Peyer's patch (tissue), 4 donors: Measurements from ENCODE around the gene ATP1A1. TPM values are rescaled to one million over a fixed set of nuclear protein-coding genes. Genes with fewer than 3 reads are reported as not detected.

Experiments
- DNase-seq, 3 donors: peaks; one replicate each; pipeline ENCODE4 v3.0.0-alpha.2; 2017 to 2019
- H3K27ac ChIP-seq, 4 donors: fragments of 200-600 bp; sonication (generic); one replicate each; pipeline ENCODE4 v1.5.1; 2016 to 2019
- H3K27me3 ChIP-seq, 2 donors: fragments of 200-600 bp; sonication (generic); one replicate each; pipeline ENCODE4 v1.5.1; 2019
- H3K36me3 ChIP-seq, 3 donors: fragments of 200-600 bp; sonication (generic); one replicate each; pipeline ENCODE4 v1.5.1; 2016 to 2019
- H3K4me1 ChIP-seq, 4 donors: fragments of 200-600 bp; sonication (generic); one replicate each; pipeline ENCODE4 v1.5.1; 2016 to 2019
- H3K4me3 ChIP-seq, 4 donors: fragments of 200-600 bp; sonication (generic); 1 replicate in 3 of 4; 2 replicates in 1 of 4; pipeline ENCODE4 v1.5.1; 2016 to 2019; ENCODE audit warnings: mild to moderate bottlenecking in 1 of 4
- H3K9me3 ChIP-seq, 4 donors: fragments of 200-600 bp; sonication (generic); one replicate each; pipeline ENCODE4 v1.5.1; 2016 to 2019; ENCODE audit warnings: mild to moderate bottlenecking in 1 of 4
- CTCF ChIP-seq, 6 experiments: fragments of 450-650 bp in 4 of 6; fragments of 200-600 bp in 2 of 6; sonication (generic) in 1 of 6; IDR thresholded peaks; one replicate each; pipeline ENCODE4 v1.5.1; 2017 to 2019; ENCODE audit warnings: antibody characterized with exemption in 6 of 6, mild to moderate bottlenecking in 3 of 6, moderate library complexity in 1 of 6
- POLR2A ChIP-seq, 2 donors: fragments of 450-650 bp; IDR thresholded peaks; one replicate each; pipeline ENCODE4 v1.5.1; 2017; ENCODE audit warnings: antibody characterized with exemption in 2 of 2, mild to moderate bottlenecking in 2 of 2, moderate library complexity in 2 of 2
- total RNA-seq, 4 donors: library from RNA; depleted of rRNA; stranded (reverse); fragments of >200 nt; gene quantifications; one replicate each; pipeline ENCODE4 v1.1.0, GENCODE V29; 2016

ATP1A1 gene
- total RNA-seq, 4 donors from 2014 or later, result 229 to 4,700 (median 2,986) TPM

GRCh38 chr1:116326486-116326885, 46.6 kb upstream of the ATP1A1 start:
- Histone ChIP-seq H3K27me3 (no peaks in the 10 kb centered on the region), H3K27ac (peak overlapping the region in 3 of 4 donors; percentile 23 to 67 (median 47)), H3K4me1 (peaks cover 0 to 25% (median 12%) of the 10 kb centered on the region in 4 donors), H3K36me3 (no peaks in the 10 kb centered on the region), H3K4me3 (no peak overlapping the region), H3K9me3 (no peaks in the 10 kb centered on the region)
- TF ChIP-seq CTCF (IDR thresholded peaks at IDR 0.05) (no peak), POLR2A (IDR thresholded peaks at IDR 0.05) (no peak)
- DNase-seq, result no peak

- Histone ChIP-seq H3K27ac (no peak overlapping the region), H3K27me3 (no peaks in the 10 kb centered on the region), H3K9me3 (no peaks in the 10 kb centered on the region), H3K36me3 (no peaks in the 10 kb centered on the region), H3K4me1 (peaks cover 0 to 23% (median 10%) of the 10 kb centered on the region in 4 donors), H3K4me3 (no peak overlapping the region)
- no peak for DNase-seq
- no peak for TF ChIP-seq CTCF (IDR thresholded peaks at IDR 0.05)
- TF ChIP-seq POLR2A (IDR thresholded peaks at IDR 0.05), result no peak
Observed at GRCh38 chr1:116328671-116329070, 44.4 kb upstream of the ATP1A1 start.

GRCh38 chr1:116329524-116330341, 43.3 kb upstream of the ATP1A1 start:
- H3K36me3 ChIP-seq, result no peaks in the 10 kb centered on the region
- DNase-seq, result no peak
- peaks cover 0 to 23% (median 13%) of the 10 kb centered on the region in 4 donors for H3K4me1 ChIP-seq
- H3K4me3 ChIP-seq, result no peak overlapping the region
- TF ChIP-seq POLR2A (IDR thresholded peaks at IDR 0.05), result no peak
- no peak for TF ChIP-seq CTCF (IDR thresholded peaks at IDR 0.05)
- H3K27me3 ChIP-seq, result no peaks in the 10 kb centered on the region
- peak overlapping the region in 1 of 4 donors; percentile 15 for H3K27ac ChIP-seq
- H3K9me3 ChIP-seq, result no peaks in the 10 kb centered on the region

GRCh38 chr1:116330342-116330652, 42.7 kb upstream of the ATP1A1 start:
- Histone ChIP-seq H3K36me3 (no peaks in the 10 kb centered on the region), H3K9me3 (no peaks in the 10 kb centered on the region), H3K27ac (peak overlapping the region in 1 of 4 donors; percentile 15), H3K4me3 (no peak overlapping the region), H3K27me3 (no peaks in the 10 kb centered on the region), H3K4me1 (peaks cover 0 to 25% (median 10%) of the 10 kb centered on the region in 4 donors)
- no peak for DNase-seq
- TF ChIP-seq POLR2A (IDR thresholded peaks at IDR 0.05) (no peak), CTCF (IDR thresholded peaks at IDR 0.05) (no peak)

GRCh38 chr1:116330846-116331245, 42.2 kb upstream of the ATP1A1 start:
- Histone ChIP-seq H3K36me3 (no peaks in the 10 kb centered on the region), H3K27me3 (no peaks in the 10 kb centered on the region), H3K4me3 (no peak overlapping the region), H3K9me3 (no peaks in the 10 kb centered on the region), H3K4me1 (peaks cover 0 to 27% (median 9%) of the 10 kb centered on the region in 4 donors), H3K27ac (peak overlapping the region in 1 of 4 donors; percentile 15)
- TF ChIP-seq POLR2A (IDR thresholded peaks at IDR 0.05), result no peak
- TF ChIP-seq CTCF (IDR thresholded peaks at IDR 0.05), result no peak
- no peak for DNase-seq
